HepG2 (cell line): ENCODE data around the gene CAMKK1. TPM values are rescaled to one million over a fixed set of nuclear protein-coding genes. Genes with fewer than 3 reads are reported as not detected.

Source experiments
- BCL6 ChIP-seq: IDR thresholded peaks from 2 replicates; pipeline ENCODE4 v1.6.1; 2016; ENCODE audit warnings: missing genetic modification reagents, missing compliant biosample characterization
- EHMT2 ChIP-seq: fragments of 200-600 bp; sonication (generic); IDR thresholded peaks from 2 replicates; pipeline ENCODE4 v1.7.0; 2017; ENCODE audit warnings: antibody characterized with exemption, low read depth, low read length, borderline replicate concordance
- GATAD2A ChIP-seq: IDR thresholded peaks from 2 replicates; pipeline ENCODE4 v1.6.1; 2016
- GTF3A ChIP-seq: sonication (generic); formaldehyde crosslinking; conservative IDR thresholded peaks from 2 replicates; pipeline ENCODE4 v1.4.0; 2020; ENCODE audit warnings: mild to moderate bottlenecking, missing genetic modification reagents
- KMT2A ChIP-seq: sonication (generic); formaldehyde crosslinking; IDR thresholded peaks from 2 replicates; pipeline ENCODE4 v1.4.0; 2020; ENCODE audit warnings: missing genetic modification reagents
- MLLT10 ChIP-seq: sonication (generic); formaldehyde crosslinking; IDR thresholded peaks from 2 replicates; pipeline ENCODE4 v1.4.0; 2020; ENCODE audit warnings: missing genetic modification reagents
- MYC ChIP-seq: sonication (generic); formaldehyde crosslinking; IDR thresholded peaks from 2 replicates; pipeline ENCODE4 v1.9.0; 2021; ENCODE audit warnings: missing genetic modification reagents, borderline replicate concordance
- NR3C1 ChIP-seq: sonication (generic); formaldehyde crosslinking; IDR thresholded peaks from 2 replicates; pipeline ENCODE4 v1.4.0; 2020; ENCODE audit warnings: missing genetic modification reagents
- POGZ ChIP-seq: sonication (generic); formaldehyde crosslinking; IDR thresholded peaks from 2 replicates; pipeline ENCODE4 v1.4.0; 2020; ENCODE audit warnings: mild to moderate bottlenecking, missing genetic modification reagents
- POLR2A ChIP-seq, 2 experiments: IDR thresholded peaks; 2 replicates each; pipeline ENCODE4 v1.6.1; 2011; ENCODE audit warnings: low read depth in 2 of 2, low read length in 2 of 2, mild to moderate bottlenecking in 1 of 2, moderate library complexity in 1 of 2; ENCODE audit not compliant: insufficient read depth in 1 of 2
- STAG1 ChIP-seq: sonication (generic); formaldehyde crosslinking; IDR thresholded peaks from 2 replicates; pipeline ENCODE4 v1.4.0; 2020; ENCODE audit warnings: missing genetic modification reagents
- TGIF2 ChIP-seq: IDR thresholded peaks from 2 replicates; pipeline ENCODE4 v1.6.1; 2016; ENCODE audit warnings: control low read depth, missing compliant biosample characterization
- ZNF235 ChIP-seq: sonication (generic); formaldehyde crosslinking; IDR thresholded peaks from 2 replicates; pipeline ENCODE4 v1.8.1; 2023; ENCODE audit warnings: mild to moderate bottlenecking, missing genetic modification reagents, borderline replicate concordance
- ZNF367 ChIP-seq: sonication (generic); formaldehyde crosslinking; IDR thresholded peaks from 2 replicates; pipeline ENCODE4 v1.4.0; 2020; ENCODE audit warnings: missing genetic modification reagents, borderline replicate concordance
- ZNF670 ChIP-seq: sonication (generic); formaldehyde crosslinking; IDR thresholded peaks from 2 replicates; pipeline ENCODE4 v1.8.0; 2022; ENCODE audit warnings: mild to moderate bottlenecking, missing genetic modification reagents, borderline replicate concordance
- ZNF816 ChIP-seq: sonication (generic); formaldehyde crosslinking; IDR thresholded peaks from 2 replicates; pipeline ENCODE4 v1.8.0; 2022; ENCODE audit warnings: missing genetic modification reagents, mild to moderate bottlenecking, borderline replicate concordance
- ZZZ3 ChIP-seq: sonication (generic); formaldehyde crosslinking; IDR thresholded peaks from 2 replicates; pipeline ENCODE4 v1.4.0; 2020; ENCODE audit warnings: missing genetic modification reagents, mild to moderate bottlenecking, borderline replicate concordance
- polyA plus RNA-seq, 8 experiments: library from polyadenylated mRNA; depleted of rRNA in 3 of 8; stranded (reverse) in 7 of 8; unstranded in 1 of 8; fragments of >200 nt; fragmentation: Illumina TruSeq in 4 of 8; extraction: Trizol in 4 of 8; gene quantifications; 2 replicates each; pipeline versions ENCODE4 v1.2.1 to v1.2.3, GENCODE V29; 2011 to 2016; ENCODE audit warnings: low read depth in 4 of 8, missing spikeins in 1 of 8, mixed read lengths in 1 of 8; ENCODE audit not compliant: insufficient read depth in 1 of 8
- total RNA-seq, 5 experiments: library from RNA; depleted of rRNA; stranded (reverse); fragments of >200 nt; fragmentation: Illumina TruSeq; extraction: Trizol; gene quantifications; 2 replicates each; pipeline ENCODE4 v1.2.3, GENCODE V29; 2016; ENCODE audit warnings: low read depth in 1 of 5
- TF ChIP-seq, protein P1 (sequence below): sonication (generic); formaldehyde crosslinking; IDR thresholded peaks from 2 replicates; pipeline ENCODE4 v1.8.0; 2022; ENCODE audit warnings: mild to moderate bottlenecking, missing genetic modification reagents; ENCODE audit not compliant: insufficient replicate concordance
- TF ChIP-seq, protein P2 (sequence below): sonication (generic); formaldehyde crosslinking; IDR thresholded peaks from 2 replicates; pipeline ENCODE4 v1.5.0; 2020; ENCODE audit warnings: missing genetic modification reagents, mild to moderate bottlenecking, borderline replicate concordance
- TF ChIP-seq, protein P3 (sequence below): sonication (generic); formaldehyde crosslinking; IDR thresholded peaks from 2 replicates; pipeline ENCODE4 v1.4.0; 2020; ENCODE audit warnings: mild to moderate bottlenecking, missing genetic modification reagents
- TF ChIP-seq, protein P4 (sequence below): IDR thresholded peaks from 2 replicates; pipeline ENCODE4 v1.6.1; 2016; ENCODE audit warnings: missing biosample characterization, missing genetic modification reagents, low read depth

The CAMKK1 gene
- total and polyA plus RNA-seq, 2 of the 13 experiments (the other 11 are each of a cell fraction or from before 2014, with no cell fraction given), result 1.5 to 1.6 TPM

DNA sequence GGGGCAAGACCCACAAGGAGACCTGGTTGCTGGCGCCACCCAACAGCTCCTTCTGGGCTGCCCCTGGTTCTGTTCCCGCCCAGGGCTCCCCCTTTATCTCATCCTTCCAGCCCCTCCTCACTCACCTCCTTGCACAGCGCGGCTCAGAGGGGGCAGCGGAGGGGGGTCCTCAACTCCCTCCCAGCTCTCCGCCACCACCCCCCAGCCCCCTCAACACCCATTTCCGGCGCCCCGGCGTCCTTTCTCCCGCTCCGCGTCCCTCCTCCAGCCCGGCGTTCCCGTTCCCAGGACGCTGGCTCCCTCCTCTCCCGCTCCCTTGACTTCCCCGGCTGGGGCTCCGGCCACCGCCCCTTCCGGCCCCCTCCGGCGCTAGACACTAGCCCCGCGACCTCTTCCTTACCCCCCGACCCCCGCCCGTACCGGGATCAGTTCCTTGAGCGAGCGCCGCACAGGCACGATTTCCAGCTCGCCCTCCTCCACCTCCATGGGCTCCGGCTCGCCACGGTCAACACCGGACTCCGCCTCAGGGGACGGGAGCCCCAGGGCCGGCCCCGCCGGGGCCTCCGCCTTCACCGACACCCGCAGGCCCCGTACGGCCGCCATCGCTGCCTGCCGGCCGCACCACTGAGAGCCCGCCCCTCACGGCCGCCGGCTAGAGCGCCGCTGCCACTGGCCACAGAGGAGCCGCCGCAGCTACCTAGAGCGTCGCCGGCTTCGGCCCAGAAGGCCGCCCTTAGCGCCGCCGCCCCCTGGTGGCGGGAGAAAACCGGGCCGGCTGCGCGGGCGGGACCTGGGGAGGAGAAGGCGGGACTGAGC is 47.0 kb downstream of the CAMKK1 start, which contains the start of gene NCBP3 (continued):
- TF ChIP-seq, protein P1, sequence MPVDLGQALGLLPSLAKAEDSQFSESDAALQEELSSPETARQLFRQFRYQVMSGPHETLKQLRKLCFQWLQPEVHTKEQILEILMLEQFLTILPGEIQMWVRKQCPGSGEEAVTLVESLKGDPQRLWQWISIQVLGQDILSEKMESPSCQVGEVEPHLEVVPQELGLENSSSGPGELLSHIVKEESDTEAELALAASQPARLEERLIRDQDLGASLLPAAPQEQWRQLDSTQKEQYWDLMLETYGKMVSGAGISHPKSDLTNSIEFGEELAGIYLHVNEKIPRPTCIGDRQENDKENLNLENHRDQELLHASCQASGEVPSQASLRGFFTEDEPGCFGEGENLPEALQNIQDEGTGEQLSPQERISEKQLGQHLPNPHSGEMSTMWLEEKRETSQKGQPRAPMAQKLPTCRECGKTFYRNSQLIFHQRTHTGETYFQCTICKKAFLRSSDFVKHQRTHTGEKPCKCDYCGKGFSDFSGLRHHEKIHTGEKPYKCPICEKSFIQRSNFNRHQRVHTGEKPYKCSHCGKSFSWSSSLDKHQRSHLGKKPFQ (CRISPR knock-in tag), result peak; percentile 83
- TF ChIP-seq BCL6 (peak; percentile 50), GATAD2A (CRISPR knock-in tag) (peak; percentile 61), ZNF235 (CRISPR knock-in tag) (no peak), KMT2A (peak; percentile 83; the same call in 1 of the 2 replicates), GTF3A (no peak; the same call in 1 of the 2 replicates), ZNF670 (peak; percentile 86; the same call in 1 of the 2 replicates), ZNF816 (peak; percentile 71; the same call in 1 of the 2 replicates), MLLT10 (CRISPR knock-in tag) (no peak), POGZ (CRISPR knock-in tag) (peak; percentile 97), STAG1 (CRISPR knock-in tag) (peak; percentile 19; the same call in 1 of the 2 replicates), ZNF367 (no peak), MYC (CRISPR knock-in tag) (peak; percentile 59; the same call in 1 of the 2 replicates), POLR2A (IDR thresholded peaks at IDR 0.05; ENCODE audit: insufficient read depth in 1 of 2, low read depth in 2 of 2, low read length in 2 of 2) (peak; percentile 85 to 86), TGIF2 (CRISPR knock-in tag) (peak; percentile 73; the same call in 1 of the 2 replicates), ZZZ3 (CRISPR knock-in tag) (peak; percentile 58; the same call in 1 of the 2 replicates), NR3C1 (CRISPR knock-in tag) (no peak), EHMT2 (no peak)
- TF ChIP-seq, protein P2, sequence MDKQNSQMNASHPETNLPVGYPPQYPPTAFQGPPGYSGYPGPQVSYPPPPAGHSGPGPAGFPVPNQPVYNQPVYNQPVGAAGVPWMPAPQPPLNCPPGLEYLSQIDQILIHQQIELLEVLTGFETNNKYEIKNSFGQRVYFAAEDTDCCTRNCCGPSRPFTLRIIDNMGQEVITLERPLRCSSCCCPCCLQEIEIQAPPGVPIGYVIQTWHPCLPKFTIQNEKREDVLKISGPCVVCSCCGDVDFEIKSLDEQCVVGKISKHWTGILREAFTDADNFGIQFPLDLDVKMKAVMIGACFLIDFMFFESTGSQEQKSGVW (CRISPR knock-in tag), result no peak
- TF ChIP-seq, protein P3, sequence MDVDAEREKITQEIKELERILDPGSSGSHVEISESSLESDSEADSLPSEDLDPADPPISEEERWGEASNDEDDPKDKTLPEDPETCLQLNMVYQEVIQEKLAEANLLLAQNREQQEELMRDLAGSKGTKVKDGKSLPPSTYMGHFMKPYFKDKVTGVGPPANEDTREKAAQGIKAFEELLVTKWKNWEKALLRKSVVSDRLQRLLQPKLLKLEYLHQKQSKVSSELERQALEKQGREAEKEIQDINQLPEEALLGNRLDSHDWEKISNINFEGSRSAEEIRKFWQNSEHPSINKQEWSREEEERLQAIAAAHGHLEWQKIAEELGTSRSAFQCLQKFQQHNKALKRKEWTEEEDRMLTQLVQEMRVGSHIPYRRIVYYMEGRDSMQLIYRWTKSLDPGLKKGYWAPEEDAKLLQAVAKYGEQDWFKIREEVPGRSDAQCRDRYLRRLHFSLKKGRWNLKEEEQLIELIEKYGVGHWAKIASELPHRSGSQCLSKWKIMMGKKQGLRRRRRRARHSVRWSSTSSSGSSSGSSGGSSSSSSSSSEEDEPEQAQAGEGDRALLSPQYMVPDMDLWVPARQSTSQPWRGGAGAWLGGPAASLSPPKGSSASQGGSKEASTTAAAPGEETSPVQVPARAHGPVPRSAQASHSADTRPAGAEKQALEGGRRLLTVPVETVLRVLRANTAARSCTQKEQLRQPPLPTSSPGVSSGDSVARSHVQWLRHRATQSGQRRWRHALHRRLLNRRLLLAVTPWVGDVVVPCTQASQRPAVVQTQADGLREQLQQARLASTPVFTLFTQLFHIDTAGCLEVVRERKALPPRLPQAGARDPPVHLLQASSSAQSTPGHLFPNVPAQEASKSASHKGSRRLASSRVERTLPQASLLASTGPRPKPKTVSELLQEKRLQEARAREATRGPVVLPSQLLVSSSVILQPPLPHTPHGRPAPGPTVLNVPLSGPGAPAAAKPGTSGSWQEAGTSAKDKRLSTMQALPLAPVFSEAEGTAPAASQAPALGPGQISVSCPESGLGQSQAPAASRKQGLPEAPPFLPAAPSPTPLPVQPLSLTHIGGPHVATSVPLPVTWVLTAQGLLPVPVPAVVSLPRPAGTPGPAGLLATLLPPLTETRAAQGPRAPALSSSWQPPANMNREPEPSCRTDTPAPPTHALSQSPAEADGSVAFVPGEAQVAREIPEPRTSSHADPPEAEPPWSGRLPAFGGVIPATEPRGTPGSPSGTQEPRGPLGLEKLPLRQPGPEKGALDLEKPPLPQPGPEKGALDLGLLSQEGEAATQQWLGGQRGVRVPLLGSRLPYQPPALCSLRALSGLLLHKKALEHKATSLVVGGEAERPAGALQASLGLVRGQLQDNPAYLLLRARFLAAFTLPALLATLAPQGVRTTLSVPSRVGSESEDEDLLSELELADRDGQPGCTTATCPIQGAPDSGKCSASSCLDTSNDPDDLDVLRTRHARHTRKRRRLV (CRISPR knock-in tag), result no peak
- TF ChIP-seq, protein P4, sequence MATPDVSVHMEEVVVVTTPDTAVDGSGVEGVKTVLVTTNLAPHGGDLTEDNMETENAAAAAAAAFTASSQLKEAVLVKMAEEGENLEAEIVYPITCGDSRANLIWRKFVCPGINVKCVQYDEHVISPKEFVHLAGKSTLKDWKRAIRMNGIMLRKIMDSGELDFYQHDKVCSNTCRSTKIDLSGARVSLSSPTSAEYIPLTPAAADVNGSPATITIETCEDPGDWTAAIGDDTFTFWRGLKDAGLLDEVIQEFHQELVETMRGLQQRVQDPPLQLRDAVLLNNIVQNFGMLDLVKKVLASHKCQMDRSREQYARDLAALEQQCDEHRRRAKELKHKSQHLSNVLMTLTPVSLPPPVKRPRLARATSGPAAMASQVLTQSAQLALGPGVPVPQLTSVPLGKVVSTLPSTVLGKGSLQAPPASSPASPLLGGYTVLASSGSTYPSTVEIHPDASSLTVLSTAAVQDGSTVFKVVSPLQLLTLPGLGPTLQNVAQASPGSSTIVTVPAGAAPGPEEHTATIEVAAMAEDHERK (CRISPR knock-in tag), result no peak
